ENCODE results near the gene PYGO2.
"Not testable (repeated sequence)": the region's sequence is repeated elsewhere in the genome, so short reads cannot be mapped to it uniquely, and the experiment has no call there.

PYGO2 gene

GRCh38 chr1:154978360-154978759 is 16.8 kb upstream of the PYGO2 start:
- DNase-seq (ENCODE audit: low spot score): no peak

GRCh38 chr1:154977762-154978161 is 16.2 kb upstream of the PYGO2 start:
- DNase-seq (ENCODE audit: low spot score): not testable (repeated sequence)

GRCh38 chr1:154975409-154976059 is 14.0 kb upstream of the PYGO2 start:
- no peak for DNase-seq (ENCODE audit: low spot score)

GRCh38 chr1:154974808-154975408 is 13.3 kb upstream of the PYGO2 start:
- DNase-seq (ENCODE audit: low spot score): peak; percentile 89

GRCh38 chr1:154974102-154974807 is 12.7 kb upstream of the PYGO2 start, which contains the start of gene CKS1B:
Gene CKS1B (plus strand): TSS chr1:154974681. CDS start chr1:154974746, 65 bp downstream.
- DNase-seq (ENCODE audit: low spot score): peak; percentile 92

- DNase-seq (ENCODE audit: low spot score): peak; percentile 83
These were observed 11.9 kb upstream of the PYGO2 start for GRCh38 chr1:154973344-154974101.

- DNase-seq (ENCODE audit: low spot score): no peak
These were observed 11.1 kb upstream of the PYGO2 start for GRCh38 chr1:154972517-154973343.

GRCh38 chr1:154972213-154972516 is 10.6 kb upstream of the PYGO2 start:
- no peak for DNase-seq (ENCODE audit: low spot score)

- no peak for DNase-seq (ENCODE audit: low spot score)
These were observed 9.9 kb upstream of the PYGO2 start for GRCh38 chr1:154971341-154971998.

- peak; percentile 89 for DNase-seq (ENCODE audit: low spot score)
These were observed 9.2 kb upstream of the PYGO2 start, which contains the start of gene SHC1 for GRCh38 chr1:154970631-154971340. Gene SHC1 (minus strand): TSS chr1:154970747. CDS start chr1:154970526, 221 bp downstream.

- DNase-seq (ENCODE audit: low spot score): no peak
These were observed 8.4 kb upstream of the PYGO2 start for GRCh38 chr1:154969860-154970452.

GRCh38 chr1:154969246-154969645 is 7.7 kb upstream of the PYGO2 start:
- no peak for DNase-seq (ENCODE audit: low spot score)

- no peak for DNase-seq (ENCODE audit: low spot score)
These were observed 7.1 kb upstream of the PYGO2 start for GRCh38 chr1:154968731-154969130.

GRCh38 chr1:154967331-154967950 is 5.9 kb upstream of the PYGO2 start:
- DNase-seq (ENCODE audit: low spot score): no peak

- no peak for DNase-seq (ENCODE audit: low spot score)
These were observed 4.5 kb upstream of the PYGO2 start for GRCh38 chr1:154966111-154966510.

- no peak for DNase-seq (ENCODE audit: low spot score)
These were observed 2.8 kb upstream of the PYGO2 start for GRCh38 chr1:154964359-154964758.

GRCh38 chr1:154963643-154964042 is 2.1 kb upstream of the PYGO2 start:
- no peak for DNase-seq (ENCODE audit: low spot score)

GRCh38 chr1:154962795-154963330 is 1.3 kb upstream of the PYGO2 start:
- DNase-seq (ENCODE audit: low spot score): no peak

GRCh38 chr1:154962156-154962749 is 671 bp upstream of the PYGO2 start:
- no peak for DNase-seq (ENCODE audit: low spot score)

All from D341Med (cell line).